PFSK-1 (cell line): Measurements from ENCODE around the gene LARP1.

ENCODE experiments used
- FOXP2 ChIP-seq: optimal IDR thresholded peaks from 2 replicates; pipeline ENCODE3; 2011; ENCODE audit warnings: borderline replicate concordance, control low read depth, inconsistent platforms; ENCODE audit not compliant: insufficient read depth; ENCODE audit errors: extremely low read length, extremely low read depth
- POLR2AphosphoS5 ChIP-seq: IDR thresholded peaks from 2 replicates; pipeline ENCODE4 v1.6.1; 2012; ENCODE audit warnings: low read depth, mild to moderate bottlenecking, control low read depth, low read length, moderate library complexity
- SIN3A ChIP-seq: IDR thresholded peaks from 2 replicates; pipeline ENCODE4 v1.6.1; 2012; ENCODE audit warnings: mild to moderate bottlenecking, low read length, moderate library complexity, borderline replicate concordance; ENCODE audit not compliant: insufficient read depth
- TAF1 ChIP-seq: IDR thresholded peaks from 2 replicates; pipeline ENCODE4 v1.6.1; 2012; ENCODE audit warnings: low read length, control low read depth, borderline replicate concordance; ENCODE audit not compliant: insufficient read depth
- TF ChIP-seq, protein P1 (sequence below), 2 experiments: IDR thresholded peaks; 2 replicates each; pipeline versions ENCODE4 v1.6.1 to v1.8.0; 2011 to 2012; ENCODE audit warnings: low read depth in 2 of 2, low read length in 2 of 2, control low read depth in 1 of 2, inconsistent platforms in 1 of 2, mild to moderate bottlenecking in 1 of 2, moderate library complexity in 1 of 2; ENCODE audit not compliant: insufficient read depth in 1 of 2

The LARP1 gene

DNA sequence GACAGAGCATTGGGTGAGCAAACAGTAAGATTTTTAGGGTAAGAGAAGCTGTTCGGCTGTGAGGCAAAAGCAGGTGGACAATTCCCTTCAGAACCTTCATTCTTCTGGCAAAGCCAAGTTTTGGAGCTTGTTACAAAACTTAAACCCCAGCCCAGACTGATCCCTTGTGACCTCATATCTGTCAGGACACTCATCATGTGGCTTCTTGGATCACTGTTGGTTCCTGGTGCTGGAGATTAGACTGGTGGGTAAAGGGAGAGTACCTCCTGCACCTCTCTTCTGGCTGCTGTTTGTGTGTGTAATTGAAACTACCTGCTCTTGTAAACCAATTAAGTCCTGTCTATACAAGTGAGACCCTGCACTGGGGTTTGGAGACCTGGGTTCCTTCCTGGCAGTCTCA is 21.0 kb downstream of the LARP1 start:
- no peak for TF ChIP-seq FOXP2
- TF ChIP-seq POLR2AphosphoS5 = no peak
- no peak for TF ChIP-seq TAF1
- TF ChIP-seq, protein P1, sequence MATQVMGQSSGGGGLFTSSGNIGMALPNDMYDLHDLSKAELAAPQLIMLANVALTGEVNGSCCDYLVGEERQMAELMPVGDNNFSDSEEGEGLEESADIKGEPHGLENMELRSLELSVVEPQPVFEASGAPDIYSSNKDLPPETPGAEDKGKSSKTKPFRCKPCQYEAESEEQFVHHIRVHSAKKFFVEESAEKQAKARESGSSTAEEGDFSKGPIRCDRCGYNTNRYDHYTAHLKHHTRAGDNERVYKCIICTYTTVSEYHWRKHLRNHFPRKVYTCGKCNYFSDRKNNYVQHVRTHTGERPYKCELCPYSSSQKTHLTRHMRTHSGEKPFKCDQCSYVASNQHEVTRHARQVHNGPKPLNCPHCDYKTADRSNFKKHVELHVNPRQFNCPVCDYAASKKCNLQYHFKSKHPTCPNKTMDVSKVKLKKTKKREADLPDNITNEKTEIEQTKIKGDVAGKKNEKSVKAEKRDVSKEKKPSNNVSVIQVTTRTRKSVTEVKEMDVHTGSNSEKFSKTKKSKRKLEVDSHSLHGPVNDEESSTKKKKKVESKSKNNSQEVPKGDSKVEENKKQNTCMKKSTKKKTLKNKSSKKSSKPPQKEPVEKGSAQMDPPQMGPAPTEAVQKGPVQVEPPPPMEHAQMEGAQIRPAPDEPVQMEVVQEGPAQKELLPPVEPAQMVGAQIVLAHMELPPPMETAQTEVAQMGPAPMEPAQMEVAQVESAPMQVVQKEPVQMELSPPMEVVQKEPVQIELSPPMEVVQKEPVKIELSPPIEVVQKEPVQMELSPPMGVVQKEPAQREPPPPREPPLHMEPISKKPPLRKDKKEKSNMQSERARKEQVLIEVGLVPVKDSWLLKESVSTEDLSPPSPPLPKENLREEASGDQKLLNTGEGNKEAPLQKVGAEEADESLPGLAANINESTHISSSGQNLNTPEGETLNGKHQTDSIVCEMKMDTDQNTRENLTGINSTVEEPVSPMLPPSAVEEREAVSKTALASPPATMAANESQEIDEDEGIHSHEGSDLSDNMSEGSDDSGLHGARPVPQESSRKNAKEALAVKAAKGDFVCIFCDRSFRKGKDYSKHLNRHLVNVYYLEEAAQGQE (IDR thresholded peaks at IDR 0.05; ENCODE audit: insufficient read depth in 1 of 2, low read depth in 2 of 2, low read length in 2 of 2) = no peak
- no peak for TF ChIP-seq SIN3A

DNA sequence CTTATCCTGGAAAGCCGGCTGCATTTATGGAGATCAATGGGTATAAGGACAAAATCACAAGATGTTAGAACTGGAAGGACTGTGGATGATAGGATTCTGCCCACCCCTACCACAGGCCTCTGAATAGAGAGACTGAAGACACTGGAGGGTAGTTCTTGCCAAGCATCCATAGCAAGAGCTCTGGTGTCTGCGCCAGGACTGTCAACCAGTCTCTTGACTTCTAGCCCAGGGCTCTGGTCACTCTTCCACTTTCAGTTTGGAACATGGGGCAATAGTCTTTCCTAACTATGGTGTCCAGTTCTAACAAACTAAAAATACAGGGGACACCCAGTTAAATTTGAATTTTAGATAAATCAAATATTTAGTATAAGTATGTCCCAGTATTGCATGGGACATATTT is 23.4 kb downstream of the LARP1 start:
- TF ChIP-seq TAF1 = no peak
- no peak for TF ChIP-seq FOXP2
- TF ChIP-seq SIN3A = no peak
- no peak for TF ChIP-seq POLR2AphosphoS5
- TF ChIP-seq, protein P1 (IDR thresholded peaks at IDR 0.05; ENCODE audit: insufficient read depth in 1 of 2, low read depth in 2 of 2, low read length in 2 of 2) = no peak

DNA sequence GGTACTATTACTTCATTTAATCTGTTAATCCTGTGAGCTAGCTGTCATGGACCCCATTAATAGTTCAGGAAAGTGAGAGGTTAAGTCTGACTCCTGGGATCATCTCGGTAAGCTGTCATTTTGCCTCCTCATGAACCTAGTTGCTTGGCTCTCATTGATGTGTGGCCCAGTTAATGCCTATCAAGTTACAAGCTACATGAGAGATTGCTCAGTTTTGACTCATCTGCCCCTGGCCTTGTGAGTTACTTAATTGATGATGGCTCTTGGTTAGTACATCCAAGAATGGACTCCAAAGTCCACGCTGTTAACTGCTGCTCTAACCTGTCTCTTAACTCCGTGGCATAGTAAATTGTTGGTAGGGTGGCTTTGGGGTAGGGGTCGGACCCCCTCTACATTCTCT is 23.9 kb downstream of the LARP1 start:
- TF ChIP-seq TAF1 (no peak), POLR2AphosphoS5 (no peak), FOXP2 (no peak), SIN3A (no peak)
- TF ChIP-seq, protein P1 (IDR thresholded peaks at IDR 0.05; ENCODE audit: insufficient read depth in 1 of 2, low read depth in 2 of 2, low read length in 2 of 2) = no peak

DNA sequence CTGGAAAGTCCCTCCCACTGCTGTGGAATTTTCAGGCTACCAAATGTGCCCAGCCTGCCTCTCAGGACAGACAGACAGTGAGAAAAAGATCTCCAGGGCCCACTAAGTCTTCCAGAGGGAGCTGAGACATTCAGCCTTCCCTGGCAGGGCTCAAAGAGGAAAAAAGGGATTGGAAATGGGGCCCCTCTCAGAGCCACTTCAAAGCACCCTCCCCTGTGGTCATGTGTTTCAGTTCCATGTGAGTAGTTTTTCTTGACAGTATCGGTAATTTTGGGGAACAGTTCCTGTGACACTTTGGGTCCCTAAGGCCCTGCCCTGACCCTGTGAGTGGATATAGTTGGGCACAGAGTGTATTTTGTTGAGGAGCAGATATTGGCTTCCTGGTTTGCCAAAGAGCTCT is 25.0 kb downstream of the LARP1 start:
- TF ChIP-seq TAF1 (no peak), FOXP2 (no peak), POLR2AphosphoS5 (no peak), SIN3A (no peak)
- TF ChIP-seq, protein P1 (IDR thresholded peaks at IDR 0.05; ENCODE audit: insufficient read depth in 1 of 2, low read depth in 2 of 2, low read length in 2 of 2) = no peak

DNA sequence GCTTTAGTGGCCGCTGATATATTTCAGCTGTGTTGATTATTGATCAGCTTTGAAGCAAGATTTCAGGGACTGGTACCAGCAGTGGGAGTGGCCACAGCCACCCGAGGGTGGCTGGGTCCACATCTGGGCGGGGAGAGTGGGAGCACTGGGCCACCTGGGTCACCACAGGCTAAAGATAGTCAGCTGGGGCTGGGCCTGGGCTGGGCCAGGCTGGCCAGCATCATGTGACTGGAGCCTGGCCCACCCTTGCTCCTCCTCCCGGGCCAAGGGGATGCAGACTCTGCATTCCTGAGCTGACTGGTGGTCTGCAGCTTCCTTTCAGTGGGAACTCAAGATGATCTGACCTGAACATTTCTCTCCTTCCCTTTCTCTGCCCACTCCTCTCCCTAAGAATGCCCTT is 27.1 kb downstream of the LARP1 start:
- TF ChIP-seq SIN3A (no peak), FOXP2 (no peak), TAF1 (no peak), POLR2AphosphoS5 (no peak)
- TF ChIP-seq, protein P1 (IDR thresholded peaks at IDR 0.05; ENCODE audit: insufficient read depth in 1 of 2, low read depth in 2 of 2, low read length in 2 of 2) = no peak
